Epithelial cell of proximal tubule (primary cell): ENCODE data around the gene CWC27. TPM values are rescaled to one million over a fixed set of nuclear protein-coding genes. Genes with fewer than 3 reads are reported as not detected.

Source experiments
- DNase-seq: peaks from one replicate; pipeline ENCODE4 v3.0.0-alpha.2; 2011; ENCODE audit warnings: low read depth
- H3K4me3 ChIP-seq: 2 replicates; pipeline ENCODE4 v1.5.1; 2011; ENCODE audit warnings: low read depth, mild to moderate bottlenecking, low read length
- total RNA-seq: library from RNA; depleted of rRNA; stranded (reverse); fragments of >200 nt; gene quantifications from 2 replicates; pipeline ENCODE4 v1.2.3, GENCODE V29; 2015
- TF ChIP-seq, protein P1 (sequence below): conservative IDR thresholded peaks from 2 replicates; pipeline ENCODE4 v1.5.1; 2012; ENCODE audit warnings: low read depth, mild to moderate bottlenecking, low read length

The CWC27 gene
- total RNA-seq, 1 donor from 2014 or later, result 17.6 TPM

GRCh38 chr5:65022932-65023331, 254.2 kb downstream of the CWC27 start:
- DNase-seq, result no peak
- H3K4me3 ChIP-seq, result no peak overlapping the region
- TF ChIP-seq, protein P1, sequence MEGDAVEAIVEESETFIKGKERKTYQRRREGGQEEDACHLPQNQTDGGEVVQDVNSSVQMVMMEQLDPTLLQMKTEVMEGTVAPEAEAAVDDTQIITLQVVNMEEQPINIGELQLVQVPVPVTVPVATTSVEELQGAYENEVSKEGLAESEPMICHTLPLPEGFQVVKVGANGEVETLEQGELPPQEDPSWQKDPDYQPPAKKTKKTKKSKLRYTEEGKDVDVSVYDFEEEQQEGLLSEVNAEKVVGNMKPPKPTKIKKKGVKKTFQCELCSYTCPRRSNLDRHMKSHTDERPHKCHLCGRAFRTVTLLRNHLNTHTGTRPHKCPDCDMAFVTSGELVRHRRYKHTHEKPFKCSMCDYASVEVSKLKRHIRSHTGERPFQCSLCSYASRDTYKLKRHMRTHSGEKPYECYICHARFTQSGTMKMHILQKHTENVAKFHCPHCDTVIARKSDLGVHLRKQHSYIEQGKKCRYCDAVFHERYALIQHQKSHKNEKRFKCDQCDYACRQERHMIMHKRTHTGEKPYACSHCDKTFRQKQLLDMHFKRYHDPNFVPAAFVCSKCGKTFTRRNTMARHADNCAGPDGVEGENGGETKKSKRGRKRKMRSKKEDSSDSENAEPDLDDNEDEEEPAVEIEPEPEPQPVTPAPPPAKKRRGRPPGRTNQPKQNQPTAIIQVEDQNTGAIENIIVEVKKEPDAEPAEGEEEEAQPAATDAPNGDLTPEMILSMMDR, result no peak

DNA sequence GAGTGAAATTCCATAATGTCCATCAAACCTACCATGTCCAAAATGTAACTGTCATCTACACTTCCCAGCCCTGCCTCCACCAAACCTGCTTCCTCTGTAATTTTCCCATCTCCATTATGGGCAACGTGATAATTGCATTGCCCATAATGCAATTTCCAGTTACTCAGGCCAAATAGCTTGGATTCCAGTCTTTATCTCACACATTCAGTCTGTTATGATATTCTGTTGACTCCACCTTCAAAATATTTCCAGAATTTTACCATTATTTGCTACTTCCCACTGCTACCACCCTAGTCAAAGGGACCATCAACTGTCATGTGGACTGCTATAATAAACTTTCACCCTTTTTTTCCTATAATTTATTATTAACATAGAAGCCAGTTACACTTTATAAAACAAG, 256.0 kb downstream of the CWC27 start:
- H3K4me3 ChIP-seq, result no peak overlapping the region
- no peak for DNase-seq
- TF ChIP-seq, protein P1, result no peak

GRCh38 chr5:65026816-65027548, 258.3 kb downstream of the CWC27 start:
- H3K4me3 ChIP-seq, result no peak overlapping the region
- no peak for DNase-seq
- TF ChIP-seq, protein P1, result no peak

DNA sequence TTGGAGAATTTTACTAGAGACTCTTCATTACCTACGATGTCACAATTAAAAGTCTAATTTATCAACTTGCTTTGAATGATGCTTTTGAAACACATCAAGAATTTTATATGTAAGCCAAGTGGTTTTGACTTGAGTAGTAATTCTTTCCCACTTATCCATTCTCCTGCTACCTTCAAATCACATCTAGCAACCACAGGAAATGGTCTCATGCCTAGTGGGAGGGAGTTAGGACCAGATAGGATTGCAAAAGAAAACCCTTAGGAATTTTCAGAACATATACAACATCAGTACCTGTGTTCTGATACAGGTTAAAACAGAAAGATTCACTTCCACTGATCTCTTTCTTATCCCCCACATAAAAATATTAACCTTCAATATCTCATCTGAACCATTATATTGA, 260.4 kb downstream of the CWC27 start:
- TF ChIP-seq, protein P1, result no peak
- H3K4me3 ChIP-seq, result no peak overlapping the region
- DNase-seq, result no peak

DNA sequence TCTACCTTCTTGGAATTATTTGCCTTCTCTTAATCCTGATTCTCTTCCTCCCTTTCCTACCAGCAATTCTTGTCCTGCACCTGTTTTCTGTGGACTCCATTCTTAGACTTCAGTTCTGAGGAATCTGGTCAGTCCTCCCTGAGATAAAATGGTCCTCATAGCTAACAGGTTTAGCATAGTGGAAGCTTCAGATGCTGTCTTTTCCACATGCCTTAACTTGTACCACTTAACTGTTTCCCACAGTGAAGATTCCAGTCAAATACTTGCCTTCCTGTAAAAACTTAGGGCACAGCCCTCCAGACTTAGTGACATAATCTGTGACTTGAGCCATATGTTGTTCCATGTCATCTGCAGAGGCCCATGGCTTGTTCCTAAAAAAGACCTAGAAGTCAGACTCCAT, 261.3 kb downstream of the CWC27 start:
- no peak overlapping the region for H3K4me3 ChIP-seq
- TF ChIP-seq, protein P1, result no peak
- no peak for DNase-seq

DNA sequence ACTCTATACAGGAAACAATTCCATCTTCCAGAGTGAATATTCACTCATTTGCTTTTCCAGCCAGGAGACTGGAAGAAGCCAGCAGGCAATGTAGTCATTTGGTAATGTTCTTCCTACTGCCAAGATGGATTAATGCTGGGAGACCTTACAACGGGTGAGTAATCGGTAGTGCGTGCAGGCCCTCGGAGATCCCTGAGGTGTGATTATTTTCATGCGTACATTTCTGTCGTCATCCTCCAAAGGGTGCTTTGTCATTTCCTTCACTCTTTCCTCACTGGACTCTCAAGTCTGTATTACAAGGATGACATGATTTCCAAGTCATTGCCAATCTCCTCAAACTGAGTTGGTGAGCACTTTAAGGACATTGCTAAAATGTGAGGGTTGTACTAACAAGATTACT, 263.5 kb downstream of the CWC27 start:
- no peak overlapping the region for H3K4me3 ChIP-seq
- no peak for DNase-seq
- TF ChIP-seq, protein P1, result no peak
